H1 (cell line): ENCODE results near the gene IFNG-AS1. TPM values are rescaled to one million over a fixed set of nuclear protein-coding genes. Genes with fewer than 3 reads are reported as not detected.

ENCODE experiments used
- CTCF ChIA-PET: fragments of 300-600 bp; sonication (Branson Sonifier 250); formaldehyde crosslinking; loops from one replicate; lab custom pipeline; 2021; ENCODE audit not compliant: partially characterized antibody; lab: Charles Lee
- POLR2A ChIA-PET: fragments of 300-600 bp; sonication (Branson Sonifier 250); formaldehyde crosslinking; loops from one replicate; lab custom pipeline; 2021; ENCODE audit warnings: inconsistent platforms; ENCODE audit not compliant: partially characterized antibody; lab: Charles Lee
- DNase-seq, 2 experiments: peaks; one replicate each; pipeline versions ENCODE4 v3.0.0 to v3.0.0-alpha.2; 2010 to 2022; ENCODE audit warnings: low spot score in 2 of 2, low read depth in 1 of 2, mixed read lengths in 1 of 2
- FAIRE-seq: peaks from 2 replicates; lab custom pipeline; 2011; peaks lifted over from hg19 to GRCh38; lab: Jason Lieb, UNC
- H2AFZ ChIP-seq: 2 replicates; pipeline ENCODE4 v1.8.1; 2012; ENCODE audit warnings: low read length, inconsistent platforms
- H2AK5ac ChIP-seq: 2 replicates; pipeline ENCODE4 v1.6.1; 2013; ENCODE audit warnings: low read depth, low read length
- H2BK120ac ChIP-seq: replicated peaks from 2 replicates; pipeline ENCODE3; 2013; ENCODE audit warnings: low read depth, low read length, inconsistent platforms
- H2BK12ac ChIP-seq: 2 replicates; pipeline ENCODE4 v1.6.1; 2013; ENCODE audit warnings: low read depth, low read length
- H2BK15ac ChIP-seq: 2 replicates; pipeline ENCODE4 v1.6.1; 2013; ENCODE audit warnings: low read length
- H2BK20ac ChIP-seq: 2 replicates; pipeline ENCODE4 v1.6.1; 2013; ENCODE audit warnings: low read length
- H2BK5ac ChIP-seq: 2 replicates; pipeline ENCODE4 v1.6.1; 2013; ENCODE audit warnings: low read depth, low read length
- H3K14ac ChIP-seq: 2 replicates; pipeline ENCODE4 v1.6.1; 2013; ENCODE audit warnings: inconsistent platforms; ENCODE audit not compliant: insufficient read length
- H3K18ac ChIP-seq: 2 replicates; pipeline ENCODE4 v1.6.1; 2013; ENCODE audit warnings: low read length; ENCODE audit errors: extremely low read depth
- H3K23ac ChIP-seq: 2 replicates; pipeline ENCODE4 v1.6.1; 2013; ENCODE audit warnings: inconsistent platforms; ENCODE audit not compliant: insufficient read length
- H3K23me2 ChIP-seq: 2 replicates; pipeline ENCODE4 v1.6.1; 2013; ENCODE audit warnings: low read depth, low read length
- H3K27ac ChIP-seq: 2 replicates; pipeline ENCODE4 v1.6.1; 2011; ENCODE audit warnings: low read depth, low read length, inconsistent platforms
- H3K27me3 ChIP-seq, 4 experiments: replicated peaks in 1 of 4; 1 replicate in 1 of 4; 2 replicates in 3 of 4; pipeline versions ENCODE4 v1.6.1 to v1.8.1; 2011 to 2013; ENCODE audit warnings: low read length in 3 of 4, mild to moderate bottlenecking in 3 of 4, inconsistent platforms in 2 of 4, mixed read lengths in 2 of 4, moderate library complexity in 1 of 4; ENCODE audit not compliant: control insufficient read depth in 3 of 4, insufficient read depth in 3 of 4; ENCODE audit errors: extremely low read depth in 1 of 4
- H3K36me3 ChIP-seq, 4 experiments: 2 replicates each; pipeline versions ENCODE4 v1.6.1 to v1.8.1; 2011 to 2013; ENCODE audit warnings: mild to moderate bottlenecking in 4 of 4, low read length in 3 of 4, moderate library complexity in 2 of 4, control low read depth in 1 of 4, inconsistent platforms in 1 of 4; ENCODE audit not compliant: insufficient read depth in 4 of 4, control insufficient read depth in 2 of 4
- H3K4ac ChIP-seq: replicated peaks from 2 replicates; pipeline ENCODE3; 2013; ENCODE audit warnings: low read length, low read depth, mixed read lengths, inconsistent platforms; ENCODE audit not compliant: insufficient read length
- H3K4me1 ChIP-seq, 4 experiments: replicated peaks in 1 of 4; 1 replicate in 1 of 4; 2 replicates in 3 of 4; pipeline versions ENCODE4 v1.6.1 to v1.8.1; 2011 to 2013; ENCODE audit warnings: low read length in 3 of 4, inconsistent platforms in 2 of 4, mixed read lengths in 1 of 4; ENCODE audit not compliant: insufficient read depth in 4 of 4, control insufficient read depth in 3 of 4
- H3K4me2 ChIP-seq, 2 experiments: 2 replicates each; pipeline versions ENCODE4 v1.6.1 to v1.8.1; 2011 to 2013; ENCODE audit warnings: low read depth in 2 of 2, low read length in 2 of 2, control low read depth in 1 of 2, inconsistent platforms in 1 of 2, mild to moderate bottlenecking in 1 of 2; ENCODE audit not compliant: insufficient read depth in 1 of 2
- H3K4me3 ChIP-seq, 4 experiments: fragments of 200-600, 300-600 bp in 1 of 4; sonication (generic), shearing (Covaris generic), sonication (Bioruptor Twin) in 1 of 4; 2 replicates each; pipeline versions ENCODE4 v1.5.1 to v1.8.1; 2011 to 2016; ENCODE audit warnings: low read length in 4 of 4, low read depth in 3 of 4, control low read depth in 2 of 4, inconsistent platforms in 2 of 4, mild to moderate bottlenecking in 2 of 4, mixed read lengths in 1 of 4, moderate library complexity in 1 of 4; ENCODE audit not compliant: insufficient read depth in 2 of 4; ENCODE audit errors: extremely low read depth in 1 of 4
- H3K56ac ChIP-seq: replicated peaks from 2 replicates; pipeline ENCODE3; 2013; ENCODE audit warnings: low read depth, mild to moderate bottlenecking, mixed read lengths, low read length, inconsistent platforms; ENCODE audit not compliant: insufficient read length
- H3K79me1 ChIP-seq: 2 replicates; pipeline ENCODE4 v1.6.1; 2013; ENCODE audit warnings: low read depth, low read length, control low read depth
- H3K79me2 ChIP-seq, 2 experiments: 2 replicates each; pipeline versions ENCODE4 v1.6.1 to v1.8.1; 2012 to 2013; ENCODE audit warnings: low read length in 2 of 2, mild to moderate bottlenecking in 2 of 2, inconsistent platforms in 1 of 2; ENCODE audit not compliant: insufficient read depth in 2 of 2, control insufficient read depth in 1 of 2
- H3K9ac ChIP-seq, 4 experiments: replicated peaks in 1 of 4; 1 replicate in 1 of 4; 2 replicates in 3 of 4; pipeline versions ENCODE4 v1.6.1 to v1.8.1; 2011 to 2013; ENCODE audit warnings: low read depth in 3 of 4, low read length in 3 of 4, control low read depth in 2 of 4, mild to moderate bottlenecking in 2 of 4, moderate library complexity in 2 of 4, inconsistent platforms in 1 of 4; ENCODE audit errors: extremely low read depth in 1 of 4
- H3K9me3 ChIP-seq, 2 experiments: 2 replicates each; pipeline versions ENCODE4 v1.6.1 to v1.8.1; 2012 to 2013; ENCODE audit warnings: mild to moderate bottlenecking in 2 of 2, moderate library complexity in 2 of 2, control low read depth in 1 of 2, inconsistent platforms in 1 of 2, low read depth in 1 of 2, low read length in 1 of 2, mixed read lengths in 1 of 2; ENCODE audit not compliant: insufficient read depth in 2 of 2
- H4K20me1 ChIP-seq, 2 experiments: replicated peaks in 1 of 2; 2 replicates each; pipeline versions ENCODE3 to v1.8.1; 2011 to 2013; ENCODE audit warnings: inconsistent platforms in 2 of 2, low read length in 2 of 2, mild to moderate bottlenecking in 1 of 2; ENCODE audit not compliant: insufficient read depth in 2 of 2, control insufficient read depth in 1 of 2
- H4K5ac ChIP-seq: 2 replicates; pipeline ENCODE4 v1.6.1; 2013; ENCODE audit warnings: low read length, low read depth, mixed read lengths, inconsistent platforms; ENCODE audit not compliant: insufficient read length
- H4K8ac ChIP-seq: 2 replicates; pipeline ENCODE4 v1.8.0; 2013; ENCODE audit warnings: mild to moderate bottlenecking, moderate library complexity, low read length, inconsistent platforms; ENCODE audit not compliant: insufficient read depth; ENCODE audit errors: extremely low read depth
- H4K91ac ChIP-seq: replicated peaks from 2 replicates; pipeline ENCODE3; 2013; ENCODE audit warnings: low read length, mixed read lengths, inconsistent platforms; ENCODE audit not compliant: insufficient read length
- EZH2 ChIP-seq: fragments of 200-600 bp; sonication (generic); IDR thresholded peaks from 2 replicates; pipeline ENCODE4 v1.7.1; 2012; ENCODE audit warnings: low read depth, mild to moderate bottlenecking, moderate library complexity, low read length, inconsistent platforms; ENCODE audit not compliant: severe bottlenecking
- JUN ChIP-seq: IDR thresholded peaks from 2 replicates; pipeline ENCODE4 v1.6.1; 2011; ENCODE audit warnings: low read depth, mild to moderate bottlenecking, improper control_type of control experiment, low read length
- JUND ChIP-seq: IDR thresholded peaks from 2 replicates; pipeline ENCODE4 v1.6.1; 2011; ENCODE audit warnings: mild to moderate bottlenecking, improper control_type of control experiment, low read length
- PHF8 ChIP-seq: fragments of 200-600 bp; sonication (generic); conservative IDR thresholded peaks from 2 replicates; pipeline ENCODE4 v1.7.1; 2012; ENCODE audit warnings: low read depth, mild to moderate bottlenecking, inconsistent platforms, low read length, moderate library complexity
- SIX5 ChIP-seq: IDR thresholded peaks from 2 replicates; pipeline ENCODE4 v1.6.1; 2011; ENCODE audit warnings: mild to moderate bottlenecking, low read depth, low read length
- SUZ12 ChIP-seq: fragments of 200-600 bp; sonication (generic); IDR thresholded peaks from 2 replicates; pipeline ENCODE4 v1.6.1; 2012; ENCODE audit warnings: mild to moderate bottlenecking, inconsistent platforms, low read length, moderate library complexity, mixed read lengths
- USF2 ChIP-seq: IDR thresholded peaks from 2 replicates; pipeline ENCODE4 v1.6.1; 2011; ENCODE audit warnings: low read length, improper control_type of control experiment
- WGBS, 2 experiments: shearing (Covaris generic) in 1 of 2; methylation state at CpG; one replicate each; pipeline versions ENCODE4 v1.1.6 to v1.1.7; 2013 to 2015; ENCODE audit warnings: low lambda C conversion rate in 2 of 2, mixed read lengths in 2 of 2, inconsistent platforms in 1 of 2, low coverage in 1 of 2, missing lambda C conversion rate in 1 of 2; ENCODE audit not compliant: insufficient replicate concordance in 2 of 2, insufficient coverage in 1 of 2, insufficient read length in 1 of 2; ENCODE audit errors: extremely low coverage in 1 of 2, missing lambda C conversion rate in 1 of 2; 5-methylcytosine and 5-hydroxymethylcytosine counted together
- polyA plus RNA-seq, 7 experiments: library from polyadenylated mRNA; depleted of rRNA in 3 of 7; stranded (reverse) in 5 of 7; unstranded in 2 of 7; fragments of >200 nt in 5 of 7; fragments of 200-250 nt in 2 of 7; gene quantifications; 1 replicate in 5 of 7; 2 replicates in 1 of 7; 4 replicates in 1 of 7; pipeline versions ENCODE4 v1.2.1 to v1.2.3, GENCODE V29; 2011 to 2013; ENCODE audit warnings: missing spikeins in 2 of 7, mixed read lengths in 2 of 7
- total RNA-seq: library from RNA; stranded (reverse); fragmentation: NEBNext Ultra II Directional; extraction: Animal tissue kit (Norgen Biotek cat#: 25700); gene quantifications from 2 replicates; pipeline ENCODE4 v1.2.1, GENCODE V29; 2021

Gene IFNG-AS1
- total and polyA plus RNA-seq, 2 of the 8 experiments (the other 6 are each of a cell fraction or from before 2014, with no cell fraction given): not detected

GRCh38 chr12:67957383-67957782 is 31.9 kb upstream of the IFNG-AS1 start:
- POLR2A ChIA-PET: no interaction called here
- Histone ChIP-seq H2BK12ac (no peak overlapping the region), H3K27ac (no peak overlapping the region), H2AK5ac (no peak overlapping the region), H2BK120ac (no peak overlapping the region), H3K23me2 (no peaks in the 10 kb centered on the region), H3K9me3 (no peaks in the 10 kb centered on the region), H3K79me1 (no peaks in the 10 kb centered on the region), H2BK5ac (no peak overlapping the region), H4K5ac (no peak overlapping the region), H3K27me3 (no peaks in the 10 kb centered on the region), H2BK20ac (no peak overlapping the region), H2AFZ (no peak overlapping the region), H3K4me1 (no peaks in the 10 kb centered on the region), H2BK15ac (no peak overlapping the region), H3K79me2 (no peaks in the 10 kb centered on the region), H3K4me2 (no peak overlapping the region), H4K8ac (no peak overlapping the region), H3K9ac (no peak overlapping the region), H3K14ac (no peak overlapping the region)
- DNase-seq (no peak), FAIRE-seq (no peak)
- WGBS, 2 experiments: 94% methylated on average over 4 of the region's 4 CpGs; no CpG with 5 or more reads in 1 of the 2 experiments
- CTCF ChIA-PET: interaction anchor here (0.9 kb wide), 1 partner anchor 22 kb away, joined by 4 read pairs; no protein-coding TSS in a partner anchor
- TF ChIP-seq EZH2 (no peak), JUN (no peak), SIX5 (no peak), JUND (no peak), SUZ12 (no peak), PHF8 (no peak), USF2 (no peak)
- TF ChIP-seq, all 59 proteins: peak for 0
- Histone ChIP-seq H3K4me3 (no peak overlapping the region), H3K36me3 (no peaks in the 10 kb centered on the region), H3K4ac (no peak overlapping the region), H3K18ac (no peak overlapping the region), H3K56ac (no peak overlapping the region), H3K23ac (no peak overlapping the region), H4K20me1 (no peaks in the 10 kb centered on the region), H4K91ac (no peak overlapping the region)
